GM13976 (cell line): Measurements from ENCODE around the gene TP53.
A peak's percentile ranks its signal among the peaks of the same experiment; 100 is the strongest.

Experiments used
- DNase-seq: peaks from one replicate; pipeline ENCODE4 v3.0.0; 2012; ENCODE audit warnings: low spot score
- in situ Hi-C: fragments of 300-500 bp; cut with MboI; formaldehyde crosslinking; loops from one replicate; pipeline ENCODE4 v1.12.0; 2022; ENCODE audit warnings: low sequenced_read_pairs, mixed read lengths, inconsistent platforms; ENCODE audit not compliant: unreplicated experiment
- TF ChIP-seq, protein P1 (sequence below): IDR thresholded peaks from 2 replicates; pipeline ENCODE4 v1.5.1; 2012; ENCODE audit warnings: borderline replicate concordance, mild to moderate bottlenecking; ENCODE audit not compliant: insufficient read depth; ENCODE audit errors: extremely low read depth, missing control alignments, control extremely low read depth

Gene TP53

GRCh38 chr17:7719661-7720060 is 32.4 kb upstream of the TP53 start:
- TF ChIP-seq, protein P1, sequence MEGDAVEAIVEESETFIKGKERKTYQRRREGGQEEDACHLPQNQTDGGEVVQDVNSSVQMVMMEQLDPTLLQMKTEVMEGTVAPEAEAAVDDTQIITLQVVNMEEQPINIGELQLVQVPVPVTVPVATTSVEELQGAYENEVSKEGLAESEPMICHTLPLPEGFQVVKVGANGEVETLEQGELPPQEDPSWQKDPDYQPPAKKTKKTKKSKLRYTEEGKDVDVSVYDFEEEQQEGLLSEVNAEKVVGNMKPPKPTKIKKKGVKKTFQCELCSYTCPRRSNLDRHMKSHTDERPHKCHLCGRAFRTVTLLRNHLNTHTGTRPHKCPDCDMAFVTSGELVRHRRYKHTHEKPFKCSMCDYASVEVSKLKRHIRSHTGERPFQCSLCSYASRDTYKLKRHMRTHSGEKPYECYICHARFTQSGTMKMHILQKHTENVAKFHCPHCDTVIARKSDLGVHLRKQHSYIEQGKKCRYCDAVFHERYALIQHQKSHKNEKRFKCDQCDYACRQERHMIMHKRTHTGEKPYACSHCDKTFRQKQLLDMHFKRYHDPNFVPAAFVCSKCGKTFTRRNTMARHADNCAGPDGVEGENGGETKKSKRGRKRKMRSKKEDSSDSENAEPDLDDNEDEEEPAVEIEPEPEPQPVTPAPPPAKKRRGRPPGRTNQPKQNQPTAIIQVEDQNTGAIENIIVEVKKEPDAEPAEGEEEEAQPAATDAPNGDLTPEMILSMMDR: no peak
- no peak for DNase-seq
- in situ Hi-C loops: no loop called here

DNA sequence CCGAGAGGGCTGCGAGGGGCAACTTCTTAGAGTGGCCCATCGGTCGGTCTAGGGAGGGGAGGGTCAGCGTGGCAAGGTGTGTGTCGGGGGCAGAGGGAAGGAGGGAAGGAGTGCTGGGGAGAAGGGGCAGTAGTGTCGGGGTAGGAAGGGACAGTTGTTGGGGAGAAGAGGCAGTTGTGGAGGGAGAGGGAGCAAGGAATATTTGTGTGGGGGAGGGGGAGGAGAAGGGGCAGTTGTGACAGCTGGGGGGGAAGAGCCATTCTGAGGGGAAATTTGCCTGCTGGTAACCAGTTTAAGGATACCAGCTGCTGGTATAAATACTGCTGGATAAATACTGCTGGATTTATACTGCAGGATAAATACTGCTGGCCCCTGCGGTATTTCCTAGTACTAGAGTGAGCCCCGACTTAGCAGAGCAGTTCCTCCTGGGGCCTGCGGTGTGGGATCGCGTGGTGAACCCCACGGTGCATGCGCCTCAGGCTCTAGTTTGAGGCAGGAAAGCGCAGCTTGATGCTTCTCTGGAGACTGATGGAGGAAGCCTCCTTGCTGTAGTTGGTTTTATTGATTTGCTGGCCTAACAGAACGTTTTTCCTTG is 30.6 kb upstream of the TP53 start:
- DNase-seq: no peak
- in situ Hi-C loops: no loop called here
- TF ChIP-seq, protein P1: no peak

GRCh38 chr17:7716901-7717755 is 29.8 kb upstream of the TP53 start, which contains the start of gene DNAH2:
DNAH2 (plus strand) TSS chr17:7717744; CDS start chr17:7719735, 1,991 bp downstream.
- peak; percentile 85 for DNase-seq
- in situ Hi-C loops: no loop called here
- TF ChIP-seq, protein P1: peak; percentile 47

- TF ChIP-seq, protein P1: no peak
- DNase-seq: no peak
- in situ Hi-C loops: no loop called here
These were observed 28.9 kb upstream of the TP53 start for GRCh38 chr17:7715936-7716886.

GRCh38 chr17:7714721-7715594 is 27.7 kb upstream of the TP53 start:
- in situ Hi-C loops: no loop called here
- DNase-seq: no peak
- TF ChIP-seq, protein P1: no peak
